ENCODE measurements around the gene ITGA2. TPM values are rescaled to one million over a fixed set of nuclear protein-coding genes. Genes with fewer than 3 reads are reported as not detected.
"Not testable (repeated sequence)": the region's sequence is repeated elsewhere in the genome, so short reads cannot be mapped to it uniquely, and the experiment has no call there.

Gene ITGA2
- total RNA-seq, 1 donor from 2014 or later = 35.0 TPM

DNA sequence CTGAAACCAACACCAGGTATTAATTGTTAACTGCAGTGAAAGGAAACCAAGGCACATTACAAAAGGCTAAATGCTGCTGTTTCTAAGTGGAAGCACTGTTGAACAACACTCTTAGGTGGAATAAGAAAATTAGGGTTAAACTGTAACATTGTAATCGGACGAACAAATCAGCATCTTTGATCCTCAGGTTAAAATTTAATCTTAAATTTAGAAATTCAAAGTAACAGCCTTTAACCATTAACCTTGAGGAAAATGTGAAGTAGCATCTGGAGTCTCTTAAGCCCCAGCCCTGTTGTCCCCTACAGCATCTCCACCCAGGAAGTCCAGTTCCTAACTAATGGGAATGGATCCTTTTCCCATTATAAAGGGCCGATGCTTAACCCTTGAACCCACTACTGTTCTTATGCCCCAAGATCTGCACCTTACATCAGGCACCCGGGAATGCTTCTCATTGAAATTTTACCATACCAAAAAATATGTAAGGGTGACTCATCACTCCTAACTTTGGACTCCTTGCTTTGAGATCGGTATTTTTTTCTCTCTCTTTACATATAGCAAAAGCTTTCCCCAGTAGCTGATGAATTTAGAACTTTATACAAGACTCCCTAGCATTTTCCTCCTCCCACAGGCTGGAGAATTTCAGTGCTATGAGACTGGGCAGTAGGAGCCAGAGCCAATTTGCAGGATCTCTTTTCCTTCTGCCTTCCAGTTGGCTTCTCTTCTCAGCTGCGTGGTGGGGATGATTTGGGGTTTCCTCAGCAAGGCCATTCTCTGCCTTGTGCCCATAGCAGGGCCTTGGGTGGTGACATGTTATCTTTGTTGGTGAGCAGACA is 32.0 kb upstream of the ITGA2 start:
- DNase-seq (ENCODE audit: low read depth) (no peak), FAIRE-seq (no peak)
- no peaks in the 10 kb centered on the region for H3K36me3 ChIP-seq (ENCODE audit: control insufficient read depth, insufficient read depth, low read length)
- no peaks in the 10 kb centered on the region for H3K27me3 ChIP-seq (ENCODE audit: control insufficient read depth, insufficient read depth, low read length)
- TF ChIP-seq, protein P1, sequence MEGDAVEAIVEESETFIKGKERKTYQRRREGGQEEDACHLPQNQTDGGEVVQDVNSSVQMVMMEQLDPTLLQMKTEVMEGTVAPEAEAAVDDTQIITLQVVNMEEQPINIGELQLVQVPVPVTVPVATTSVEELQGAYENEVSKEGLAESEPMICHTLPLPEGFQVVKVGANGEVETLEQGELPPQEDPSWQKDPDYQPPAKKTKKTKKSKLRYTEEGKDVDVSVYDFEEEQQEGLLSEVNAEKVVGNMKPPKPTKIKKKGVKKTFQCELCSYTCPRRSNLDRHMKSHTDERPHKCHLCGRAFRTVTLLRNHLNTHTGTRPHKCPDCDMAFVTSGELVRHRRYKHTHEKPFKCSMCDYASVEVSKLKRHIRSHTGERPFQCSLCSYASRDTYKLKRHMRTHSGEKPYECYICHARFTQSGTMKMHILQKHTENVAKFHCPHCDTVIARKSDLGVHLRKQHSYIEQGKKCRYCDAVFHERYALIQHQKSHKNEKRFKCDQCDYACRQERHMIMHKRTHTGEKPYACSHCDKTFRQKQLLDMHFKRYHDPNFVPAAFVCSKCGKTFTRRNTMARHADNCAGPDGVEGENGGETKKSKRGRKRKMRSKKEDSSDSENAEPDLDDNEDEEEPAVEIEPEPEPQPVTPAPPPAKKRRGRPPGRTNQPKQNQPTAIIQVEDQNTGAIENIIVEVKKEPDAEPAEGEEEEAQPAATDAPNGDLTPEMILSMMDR (IDR thresholded peaks at IDR 0.05; ENCODE audit: insufficient read depth, low read length, severe bottlenecking) = no peak
- H3K4me3 ChIP-seq (ENCODE audit: low read depth, low read length) = no peak overlapping the region

DNA sequence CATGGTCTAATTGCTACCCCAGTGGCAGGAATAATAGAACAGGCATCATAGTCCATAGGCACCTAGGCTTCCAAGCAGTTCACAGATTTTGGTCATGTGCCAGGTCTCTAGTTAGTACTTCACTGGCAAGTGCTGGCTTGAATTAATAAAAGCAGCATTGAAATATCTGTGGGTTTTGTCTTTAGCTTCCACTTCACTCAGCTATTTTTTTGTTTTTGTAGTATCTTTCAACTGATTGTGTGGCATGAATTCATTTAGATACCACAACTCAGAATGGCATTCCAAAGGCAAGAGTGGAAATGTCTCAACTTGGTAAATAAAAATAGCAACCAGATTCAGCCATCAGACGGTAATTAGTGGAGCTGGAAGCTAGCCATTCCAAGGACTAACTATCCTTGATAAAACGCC is 27.9 kb upstream of the ITGA2 start:
- H3K36me3 ChIP-seq (ENCODE audit: control insufficient read depth, insufficient read depth, low read length) = no peaks in the 10 kb centered on the region
- peak; percentile 85 for DNase-seq (ENCODE audit: low read depth)
- TF ChIP-seq, protein P1 (IDR thresholded peaks at IDR 0.05; ENCODE audit: insufficient read depth, low read length, severe bottlenecking) = no peak
- FAIRE-seq = no peak
- no peaks in the 10 kb centered on the region for H3K27me3 ChIP-seq (ENCODE audit: control insufficient read depth, insufficient read depth, low read length)
- no peak overlapping the region for H3K4me3 ChIP-seq (ENCODE audit: low read depth, low read length)

- TF ChIP-seq, protein P1 (IDR thresholded peaks at IDR 0.05; ENCODE audit: insufficient read depth, low read length, severe bottlenecking) = no peak
- DNase-seq (ENCODE audit: low read depth) = peak; percentile 71
Measured at GRCh38 chr5:52963636-52964035, 25.5 kb upstream of the ITGA2 start.

GRCh38 chr5:52964138-52964537 is 25.0 kb upstream of the ITGA2 start:
- TF ChIP-seq, protein P1 (IDR thresholded peaks at IDR 0.05; ENCODE audit: insufficient read depth, low read length, severe bottlenecking) = peak; percentile 19
- peak; percentile 65 for DNase-seq (ENCODE audit: low read depth)
- H3K4me3 ChIP-seq (ENCODE audit: low read depth, low read length) = no peak overlapping the region

More at GRCh38 chr5:52963636-52964035, 25.5 kb upstream of the ITGA2 start:
- no peaks in the 10 kb centered on the region for H3K36me3 ChIP-seq (ENCODE audit: control insufficient read depth, insufficient read depth, low read length)
- H3K4me3 ChIP-seq (ENCODE audit: low read depth, low read length) = no peak overlapping the region
- no peak for FAIRE-seq
- no peaks in the 10 kb centered on the region for H3K27me3 ChIP-seq (ENCODE audit: control insufficient read depth, insufficient read depth, low read length)

DNA sequence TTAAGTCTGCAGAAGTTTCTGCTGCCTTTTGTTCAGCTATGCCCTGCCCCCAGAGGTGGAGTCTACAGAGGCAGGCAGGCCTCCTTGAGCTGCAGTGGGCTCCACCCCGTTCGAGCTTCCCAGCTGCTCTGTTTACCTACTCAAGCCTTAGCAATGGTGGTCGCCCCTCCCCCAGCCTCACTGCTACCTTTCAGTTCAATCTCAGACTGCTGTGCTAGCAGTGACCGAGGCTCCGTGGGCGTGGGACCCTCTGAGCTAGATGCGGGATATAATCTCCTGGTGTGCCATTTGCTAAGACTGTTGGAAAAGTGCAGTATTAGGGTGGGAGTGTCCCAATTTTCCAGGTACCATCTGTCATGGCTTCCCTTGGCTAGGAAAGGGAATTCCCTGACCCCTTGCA is 13.0 kb upstream of the ITGA2 start:
- FAIRE-seq; H3K27me3 ChIP-seq (ENCODE audit: control insufficient read depth, insufficient read depth, low read length); DNase-seq (ENCODE audit: low read depth); H3K4me3 ChIP-seq (ENCODE audit: low read depth, low read length); H3K36me3 ChIP-seq (ENCODE audit: control insufficient read depth, insufficient read depth, low read length): not testable (repeated sequence)

More at GRCh38 chr5:52964138-52964537, 25.0 kb upstream of the ITGA2 start:
- Histone ChIP-seq H3K27me3 (ENCODE audit: control insufficient read depth, insufficient read depth, low read length) (no peaks in the 10 kb centered on the region), H3K36me3 (ENCODE audit: control insufficient read depth, insufficient read depth, low read length) (no peaks in the 10 kb centered on the region)
- peak; percentile 72 for FAIRE-seq

DNA sequence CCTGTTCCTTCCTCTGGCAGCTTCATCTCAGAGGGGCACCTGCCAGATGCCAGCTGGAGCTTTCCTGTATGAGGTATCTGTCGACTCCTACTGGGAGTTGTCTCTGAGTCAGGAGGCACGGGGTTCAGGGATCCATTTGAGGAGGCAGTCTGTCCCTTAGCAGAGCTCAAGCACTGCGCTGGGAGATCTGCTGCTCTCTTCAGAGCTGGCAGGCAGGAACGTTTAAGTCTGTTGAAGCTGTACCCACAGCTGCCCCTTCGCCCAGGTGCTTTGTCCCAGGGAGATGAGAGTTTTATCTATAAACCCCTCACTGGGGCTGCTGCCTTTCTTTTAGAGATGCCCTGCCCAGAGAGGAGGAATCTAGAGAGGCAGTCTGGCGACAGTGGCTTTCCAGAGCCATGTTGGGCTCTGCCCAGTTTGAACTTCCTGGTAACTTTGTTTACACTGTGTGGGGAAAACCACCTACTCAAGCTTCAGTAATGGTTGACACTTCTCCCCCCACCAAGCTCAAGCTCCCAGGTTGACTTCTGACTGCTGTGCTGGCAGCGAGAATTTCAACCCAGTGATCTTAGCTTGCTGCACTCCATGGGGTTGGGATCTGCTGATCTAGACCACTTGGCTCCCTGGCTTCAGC is 11.8 kb upstream of the ITGA2 start:
- TF ChIP-seq, protein P1 (IDR thresholded peaks at IDR 0.05; ENCODE audit: insufficient read depth, low read length, severe bottlenecking) = no peak
- no peak for FAIRE-seq
- H3K27me3 ChIP-seq (ENCODE audit: control insufficient read depth, insufficient read depth, low read length) = no peaks in the 10 kb centered on the region

More for the DNA sequence above, 11.8 kb upstream of the ITGA2 start:
- no peaks in the 10 kb centered on the region for H3K36me3 ChIP-seq (ENCODE audit: control insufficient read depth, insufficient read depth, low read length)
- H3K4me3 ChIP-seq (ENCODE audit: low read depth, low read length) = no peak overlapping the region
- no peak for DNase-seq (ENCODE audit: low read depth)
